ENCODE results near the gene CD247.

Gene CD247

DNA sequence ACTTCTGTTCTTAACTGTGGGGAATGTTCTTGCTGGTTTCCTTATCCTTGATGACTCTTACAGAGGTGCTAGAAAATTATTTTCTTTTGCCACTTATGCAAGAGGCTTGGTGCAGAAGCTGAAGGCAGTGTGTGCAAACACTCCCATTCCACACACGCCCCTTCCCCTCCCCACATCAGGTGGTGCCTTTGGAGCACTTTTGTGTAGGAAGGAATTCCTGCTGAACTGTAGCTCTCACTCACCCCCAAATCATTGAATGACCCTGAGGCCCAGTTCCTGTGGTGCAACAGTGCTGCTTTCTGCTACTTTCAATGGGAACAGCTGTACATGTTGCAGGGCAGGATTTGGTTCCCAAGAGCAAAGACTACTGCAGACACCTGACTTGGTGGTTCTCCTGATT is 101.8 kb downstream of the CD247 start:
- DNase-seq (ENCODE audit: low read depth, low spot score), result no peak

DNA sequence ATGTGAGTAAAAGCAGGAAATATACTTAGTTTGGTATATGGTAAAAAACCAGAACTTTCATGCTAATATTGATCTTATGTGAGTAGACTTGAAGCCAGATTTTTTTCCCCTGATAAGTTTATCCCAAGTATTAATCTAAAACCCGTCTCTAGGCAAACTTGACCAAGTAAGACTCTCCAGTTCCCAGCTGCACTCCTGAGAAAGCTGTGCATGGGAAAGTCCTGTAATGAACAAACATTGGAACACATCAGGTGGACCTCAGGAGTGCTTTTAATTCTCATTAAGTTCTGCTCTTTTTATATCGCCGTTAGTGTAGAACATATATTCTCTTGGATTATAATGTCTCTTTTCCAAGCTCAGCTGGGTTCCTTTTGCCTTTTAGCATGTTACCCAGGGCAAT is 105.0 kb downstream of the CD247 start:
- DNase-seq (ENCODE audit: low read depth, low spot score), result no peak

- DNase-seq (ENCODE audit: low read depth, low spot score), result no peak
These were observed 105.4 kb downstream of the CD247 start for GRCh38 chr1:167412920-167413319.

- no peak for DNase-seq (ENCODE audit: low read depth, low spot score)
These were observed 106.3 kb downstream of the CD247 start for GRCh38 chr1:167412072-167412471.

- no peak for DNase-seq (ENCODE audit: low read depth, low spot score)
These were observed 109.1 kb downstream of the CD247 start for GRCh38 chr1:167409183-167409582.

DNA sequence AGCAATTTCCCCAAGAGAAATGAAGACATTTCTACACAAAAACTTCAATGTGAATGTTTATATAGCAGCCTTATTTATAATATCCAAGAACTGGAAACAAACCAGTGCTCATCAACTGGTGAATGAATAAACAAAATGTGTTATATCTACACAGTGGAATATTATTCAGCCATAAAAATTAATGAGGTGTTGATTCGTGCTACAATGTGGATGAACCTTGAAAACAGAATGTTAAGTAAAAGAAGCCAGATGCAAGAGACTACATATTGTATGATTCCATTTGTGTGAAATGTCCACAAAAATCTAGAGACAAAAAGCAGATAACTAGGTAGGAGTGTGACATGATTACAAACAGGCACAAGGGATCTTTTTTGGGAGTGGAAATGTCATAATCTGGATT is 110.0 kb downstream of the CD247 start:
- DNase-seq (ENCODE audit: low read depth, low spot score), result no peak

GRCh38 chr1:167404908-167405307 is 113.4 kb downstream of the CD247 start:
- no peak for DNase-seq (ENCODE audit: low read depth, low spot score)

DNA sequence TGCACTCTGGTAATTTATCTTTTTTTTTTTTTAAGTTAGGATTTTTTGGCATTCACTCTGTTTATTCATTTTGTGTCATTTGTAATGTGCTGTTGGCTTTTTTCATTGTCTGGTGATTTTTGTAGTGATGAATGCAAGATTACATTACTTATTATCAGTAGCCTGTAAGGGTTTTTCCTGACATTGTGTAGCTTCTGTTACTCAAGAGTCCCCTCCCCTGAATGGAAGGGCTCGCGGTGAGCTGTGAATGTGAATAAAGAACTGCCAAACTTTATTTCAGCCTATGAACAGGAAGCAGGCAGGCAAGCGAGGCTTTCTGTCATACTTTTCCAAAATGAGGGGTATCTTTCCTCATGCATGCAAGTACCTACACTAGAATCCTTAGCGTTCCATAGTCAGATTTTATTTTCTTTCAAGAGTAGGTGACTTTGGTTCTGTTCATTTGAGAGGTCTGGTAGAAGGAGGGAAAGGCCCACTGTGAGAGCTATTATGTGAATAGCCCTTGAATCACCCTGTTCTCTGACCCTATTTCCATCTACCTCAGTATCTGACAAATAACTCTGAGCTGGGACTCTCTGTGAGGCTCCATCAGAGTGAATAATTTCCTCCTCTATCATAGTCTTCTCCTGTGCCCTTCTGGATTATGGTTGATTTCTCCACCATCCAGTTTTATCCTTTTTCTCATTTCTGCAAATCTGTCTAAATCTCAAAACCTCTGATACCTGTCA is 114.0 kb downstream of the CD247 start:
- no peak for DNase-seq (ENCODE audit: low read depth, low spot score)

GRCh38 chr1:167401260-167401873 is 117.0 kb downstream of the CD247 start:
- DNase-seq (ENCODE audit: low read depth, low spot score), result peak; percentile 17

DNA sequence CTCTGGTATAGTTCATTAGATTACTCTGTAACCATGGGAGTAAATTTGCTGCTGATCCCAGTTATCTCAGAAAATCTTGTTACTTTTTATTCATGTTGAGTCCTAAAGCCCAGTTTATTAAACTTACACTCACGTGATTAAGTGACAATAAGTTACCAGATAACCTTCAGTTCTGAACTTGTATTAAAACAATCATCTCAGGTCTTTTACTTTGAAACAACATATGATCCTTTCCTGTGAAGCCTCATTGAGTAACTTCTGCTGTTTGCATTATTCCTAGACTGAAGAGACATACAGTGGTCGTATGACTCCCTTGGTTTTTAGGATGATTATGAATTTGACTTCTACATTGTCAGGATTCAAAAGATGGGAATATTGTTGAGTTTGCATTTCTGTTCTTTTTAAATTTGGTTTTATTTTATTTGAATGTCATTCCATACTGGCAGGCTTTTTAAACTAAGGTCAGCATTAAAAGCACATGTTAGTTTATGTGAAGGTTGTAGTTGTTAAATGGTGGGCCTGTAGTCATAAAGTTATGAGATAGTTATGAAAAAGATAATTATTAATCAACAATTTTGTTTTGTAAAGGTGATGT is 117.9 kb downstream of the CD247 start:
- no peak for DNase-seq (ENCODE audit: low read depth, low spot score)

- no peak for DNase-seq (ENCODE audit: low read depth, low spot score)
These were observed 126.1 kb downstream of the CD247 start for GRCh38 chr1:167392200-167392696.

DNA sequence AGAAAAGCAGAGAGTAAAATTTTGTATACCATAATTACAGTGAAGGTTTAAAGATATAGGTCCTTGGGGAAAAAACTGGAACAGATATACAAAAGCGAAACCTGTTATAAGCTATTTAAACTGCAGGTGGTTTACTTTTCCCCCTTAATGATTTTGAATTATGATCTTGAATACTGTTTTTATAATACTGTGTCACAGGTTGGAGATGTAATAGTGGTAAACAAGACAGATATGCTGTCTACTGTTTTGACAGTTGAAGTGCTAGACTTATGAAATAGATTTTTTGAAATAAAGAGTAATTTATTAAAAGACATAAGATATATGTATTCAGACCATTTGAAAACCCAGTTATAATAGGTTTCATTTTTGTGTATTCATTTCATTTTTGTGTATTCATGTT is 129.4 kb downstream of the CD247 start:
- no peak for DNase-seq (ENCODE audit: low read depth, low spot score)

- DNase-seq (ENCODE audit: low read depth, low spot score), result no peak
These were observed 130.9 kb downstream of the CD247 start for GRCh38 chr1:167387251-167387910.
